ENCODE results near the gene MGP. TPM values are rescaled to one million over a fixed set of nuclear protein-coding genes. Genes with fewer than 3 reads are reported as not detected.

Gene MGP
- total RNA-seq, 1 donor from 2014 or later: 26.2 TPM

- no peak for DNase-seq (ENCODE audit: low read depth in 2 of 2)
Observed at GRCh38 chr12:14903386-14904098, 17.9 kb upstream of the MGP start.

- DNase-seq (ENCODE audit: low read depth in 2 of 2): no peak
Observed at GRCh38 chr12:14902465-14902864, 16.8 kb upstream of the MGP start.

- no peak for DNase-seq (ENCODE audit: low read depth in 2 of 2)
Observed at GRCh38 chr12:14901228-14901562, 15.5 kb upstream of the MGP start.

GRCh38 chr12:14900521-14901227, 15.0 kb upstream of the MGP start:
- DNase-seq (ENCODE audit: low read depth in 2 of 2): no peak

GRCh38 chr12:14896521-14897169, 11.0 kb upstream of the MGP start:
- peak in 1 of 2 donors; percentile 33 for DNase-seq (ENCODE audit: low read depth in 2 of 2)

- DNase-seq (ENCODE audit: low read depth in 2 of 2): peak; percentile 48 to 74
Observed at GRCh38 chr12:14893506-14894250, 8.0 kb upstream of the MGP start.

GRCh38 chr12:14892726-14893505, 7.3 kb upstream of the MGP start:
- DNase-seq (ENCODE audit: low read depth in 2 of 2): peak; percentile 36 to 45

GRCh38 chr12:14890701-14891100, 5.0 kb upstream of the MGP start:
- no peak for DNase-seq (ENCODE audit: low read depth in 2 of 2)

- peak; percentile 33 to 37 for DNase-seq (ENCODE audit: low read depth in 2 of 2)
Observed at GRCh38 chr12:14886271-14886670, 617 bp upstream of the MGP start.

GRCh38 chr12:14884458-14884878, 1.2 kb downstream of the MGP start:
- peak; percentile 79 to 94 for DNase-seq (ENCODE audit: low read depth in 2 of 2)

GRCh38 chr12:14883686-14884085, 2.0 kb downstream of the MGP start:
- DNase-seq (ENCODE audit: low read depth in 2 of 2): peak in 1 of 2 donors; percentile 56

GRCh38 chr12:14880890-14881453, 4.7 kb downstream of the MGP start:
- DNase-seq (ENCODE audit: low read depth in 2 of 2): peak in 1 of 2 donors; percentile 23

GRCh38 chr12:14879222-14879933, 6.3 kb downstream of the MGP start:
- no peak for DNase-seq (ENCODE audit: low read depth in 2 of 2)

- no peak for DNase-seq (ENCODE audit: low read depth in 2 of 2)
Observed at GRCh38 chr12:14878488-14878887, 7.2 kb downstream of the MGP start.

- DNase-seq (ENCODE audit: low read depth in 2 of 2): no peak
Observed at GRCh38 chr12:14876833-14877232, 8.8 kb downstream of the MGP start.

GRCh38 chr12:14874882-14875281, 10.8 kb downstream of the MGP start:
- no peak for DNase-seq (ENCODE audit: low read depth in 2 of 2)

- DNase-seq (ENCODE audit: low read depth in 2 of 2): no peak
Observed at GRCh38 chr12:14873440-14874185, 12.0 kb downstream of the MGP start.

- no peak for DNase-seq (ENCODE audit: low read depth in 2 of 2)
Observed at GRCh38 chr12:14871886-14872285, 13.8 kb downstream of the MGP start.

GRCh38 chr12:14871247-14871646, 14.4 kb downstream of the MGP start:
- DNase-seq (ENCODE audit: low read depth in 2 of 2): no peak
